Activated T-helper 1 cell treated with anti-CD3 and anti-CD28 coated beads, Interleukin-12 subunit alpha, Interleukin-12 subunit beta, Interleukin-2, Interleukin-4 antibody, amounts not matched to agents 30 ng/mL and 10 ng/mL and 1 ng/mL, durations not matched to agents 14 hours and 24 hours and 36 hours (primary cell): Measurements from ENCODE around the gene SPAG16. TPM values are rescaled to one million over a fixed set of nuclear protein-coding genes. Genes with fewer than 3 reads are reported as not detected.
"Not testable (repeated sequence)": the region's sequence is repeated elsewhere in the genome, so short reads cannot be mapped to it uniquely, and the experiment has no call there.

Source experiments
- DNase-seq: peaks from one replicate; pipeline ENCODE4 v3.0.0; 2021; ENCODE audit warnings: low spot score
- H3K27ac Mint-ChIP-seq: one replicate; pipeline ENCODE4 v1.8.0; 2021; ENCODE audit warnings: mild to moderate bottlenecking, mixed read lengths
- H3K27me3 Mint-ChIP-seq: one replicate; pipeline ENCODE4 v1.8.0; 2022; ENCODE audit warnings: mild to moderate bottlenecking, moderate library complexity, mixed read lengths; ENCODE audit not compliant: insufficient read depth
- H3K36me3 Mint-ChIP-seq: one replicate; pipeline ENCODE4 v1.8.0; 2021; ENCODE audit warnings: low read depth, mixed read lengths
- H3K4me1 Mint-ChIP-seq: one replicate; pipeline ENCODE4 v1.8.0; 2021; ENCODE audit warnings: low read depth, mixed read lengths
- H3K4me3 Mint-ChIP-seq: one replicate; pipeline ENCODE4 v1.8.0; 2021; ENCODE audit warnings: mild to moderate bottlenecking, moderate library complexity, mixed read lengths
- H3K9me3 Mint-ChIP-seq: one replicate; pipeline ENCODE4 v1.8.0; 2021; ENCODE audit warnings: mixed read lengths
- intact Hi-C: fragments of 100-400 bp; cut with micrococcal nuclease; formaldehyde crosslinking; loops from one replicate; pipeline ENCODE4 v1.15.1; 2024
- total RNA-seq: library from RNA; stranded (reverse); gene quantifications from 2 replicates; pipeline ENCODE4 v1.2.3, GENCODE V29; 2022

SPAG16 gene
- total RNA-seq, 1 donor from 2014 or later, result 7.3 TPM

GRCh38 chr2:213718411-213718810 lies 434.1 kb downstream of the SPAG16 start:
- H3K36me3 Mint-ChIP-seq, H3K4me3 Mint-ChIP-seq, H3K4me1 Mint-ChIP-seq, intact Hi-C loops, H3K9me3 Mint-ChIP-seq, H3K27me3 Mint-ChIP-seq, H3K27ac Mint-ChIP-seq, DNase-seq: not testable (repeated sequence)

GRCh38 chr2:213722565-213722964 lies 438.3 kb downstream of the SPAG16 start:
- peaks cover 4% of the 10 kb centered on the region for H3K9me3 Mint-ChIP-seq
- H3K27ac Mint-ChIP-seq, result no peak overlapping the region
- DNase-seq, result no peak
- no peaks in the 10 kb centered on the region for H3K36me3 Mint-ChIP-seq
- no peaks in the 10 kb centered on the region for H3K4me1 Mint-ChIP-seq
- no peak overlapping the region for H3K4me3 Mint-ChIP-seq
- H3K27me3 Mint-ChIP-seq, result no peaks in the 10 kb centered on the region
- intact Hi-C loops, result no loop called here

GRCh38 chr2:213723041-213723560 lies 438.8 kb downstream of the SPAG16 start:
- Mint-ChIP-seq H3K4me3 (no peak overlapping the region), H3K36me3 (no peaks in the 10 kb centered on the region), H3K9me3 (peaks cover 4% of the 10 kb centered on the region), H3K4me1 (no peaks in the 10 kb centered on the region), H3K27ac (no peak overlapping the region), H3K27me3 (no peaks in the 10 kb centered on the region)
- DNase-seq, result no peak
- intact Hi-C loops, result no loop called here

- H3K9me3 Mint-ChIP-seq, result peaks cover 4% of the 10 kb centered on the region
- no peaks in the 10 kb centered on the region for H3K4me1 Mint-ChIP-seq
- no peak overlapping the region for H3K4me3 Mint-ChIP-seq
- H3K27ac Mint-ChIP-seq, result no peak overlapping the region
- no peaks in the 10 kb centered on the region for H3K27me3 Mint-ChIP-seq
- intact Hi-C loops, result no loop called here
- H3K36me3 Mint-ChIP-seq, result no peaks in the 10 kb centered on the region
- DNase-seq, result no peak
Observed at GRCh38 chr2:213723707-213724106, 439.4 kb downstream of the SPAG16 start.

- intact Hi-C loops, result no loop called here
- H3K4me1 Mint-ChIP-seq, result no peaks in the 10 kb centered on the region
- H3K9me3 Mint-ChIP-seq, result no peaks in the 10 kb centered on the region
- H3K4me3 Mint-ChIP-seq, result no peak overlapping the region
- no peak overlapping the region for H3K27ac Mint-ChIP-seq
- DNase-seq, result no peak
- H3K27me3 Mint-ChIP-seq, result no peaks in the 10 kb centered on the region
- H3K36me3 Mint-ChIP-seq, result no peaks in the 10 kb centered on the region
Observed at GRCh38 chr2:213726101-213726500, 441.8 kb downstream of the SPAG16 start.

GRCh38 chr2:213733893-213734292 lies 449.6 kb downstream of the SPAG16 start:
- DNase-seq, result no peak
- H3K36me3 Mint-ChIP-seq, result no peaks in the 10 kb centered on the region
- H3K4me1 Mint-ChIP-seq, result no peaks in the 10 kb centered on the region
- intact Hi-C loops, result no loop called here
- no peak overlapping the region for H3K4me3 Mint-ChIP-seq
- H3K27me3 Mint-ChIP-seq, result no peaks in the 10 kb centered on the region
- H3K27ac Mint-ChIP-seq, result no peak overlapping the region
- H3K9me3 Mint-ChIP-seq, result no peaks in the 10 kb centered on the region

GRCh38 chr2:213740453-213740852 lies 456.2 kb downstream of the SPAG16 start:
- Mint-ChIP-seq H3K9me3 (no peaks in the 10 kb centered on the region), H3K27me3 (no peaks in the 10 kb centered on the region), H3K4me1 (no peaks in the 10 kb centered on the region), H3K27ac (no peak overlapping the region), H3K36me3 (no peaks in the 10 kb centered on the region), H3K4me3 (no peak overlapping the region)
- intact Hi-C loops, result no loop called here
- DNase-seq, result no peak

GRCh38 chr2:213751446-213751845 lies 467.2 kb downstream of the SPAG16 start:
- H3K27me3 Mint-ChIP-seq, result no peaks in the 10 kb centered on the region
- intact Hi-C loops, result no loop called here

GRCh38 chr2:213752575-213752974 lies 468.3 kb downstream of the SPAG16 start:
- no peak for DNase-seq
- Mint-ChIP-seq H3K4me3 (no peak overlapping the region), H3K9me3 (no peaks in the 10 kb centered on the region), H3K27ac (no peak overlapping the region), H3K27me3 (no peaks in the 10 kb centered on the region), H3K4me1 (no peaks in the 10 kb centered on the region), H3K36me3 (no peaks in the 10 kb centered on the region)
- intact Hi-C loops, result no loop called here

More at GRCh38 chr2:213751446-213751845, 467.2 kb downstream of the SPAG16 start:
- no peaks in the 10 kb centered on the region for H3K36me3 Mint-ChIP-seq
- H3K4me1 Mint-ChIP-seq, result no peaks in the 10 kb centered on the region
- no peak overlapping the region for H3K27ac Mint-ChIP-seq
- H3K4me3 Mint-ChIP-seq, result no peak overlapping the region
- no peak for DNase-seq
- H3K9me3 Mint-ChIP-seq, result no peaks in the 10 kb centered on the region

- Mint-ChIP-seq H3K27ac (no peak overlapping the region), H3K36me3 (no peaks in the 10 kb centered on the region), H3K27me3 (no peaks in the 10 kb centered on the region), H3K4me1 (no peaks in the 10 kb centered on the region), H3K4me3 (no peak overlapping the region), H3K9me3 (no peaks in the 10 kb centered on the region)
- intact Hi-C loops, result no loop called here
- DNase-seq, result no peak
Observed at GRCh38 chr2:213757525-213757924, 473.3 kb downstream of the SPAG16 start.

- H3K4me1 Mint-ChIP-seq, result no peaks in the 10 kb centered on the region
- no peak overlapping the region for H3K4me3 Mint-ChIP-seq
- no peak for DNase-seq
- no peaks in the 10 kb centered on the region for H3K36me3 Mint-ChIP-seq
- intact Hi-C loops, result no loop called here
- H3K27me3 Mint-ChIP-seq, result no peaks in the 10 kb centered on the region
- H3K9me3 Mint-ChIP-seq, result no peaks in the 10 kb centered on the region
- H3K27ac Mint-ChIP-seq, result no peak overlapping the region
Observed at GRCh38 chr2:213763354-213763753, 479.1 kb downstream of the SPAG16 start.

GRCh38 chr2:213763963-213764362 lies 479.7 kb downstream of the SPAG16 start:
- intact Hi-C loops, result no loop called here
- Mint-ChIP-seq H3K27ac (no peak overlapping the region), H3K4me1 (no peaks in the 10 kb centered on the region), H3K36me3 (no peaks in the 10 kb centered on the region), H3K4me3 (no peak overlapping the region), H3K9me3 (no peaks in the 10 kb centered on the region), H3K27me3 (no peaks in the 10 kb centered on the region)
- no peak for DNase-seq

GRCh38 chr2:213764849-213765248 lies 480.6 kb downstream of the SPAG16 start:
- Mint-ChIP-seq H3K27me3 (no peaks in the 10 kb centered on the region), H3K4me1 (no peaks in the 10 kb centered on the region), H3K9me3 (no peaks in the 10 kb centered on the region), H3K27ac (no peak overlapping the region), H3K4me3 (no peak overlapping the region), H3K36me3 (no peaks in the 10 kb centered on the region)
- intact Hi-C loops, result no loop called here
- DNase-seq, result no peak

- DNase-seq, result no peak
- intact Hi-C loops, result no loop called here
- Mint-ChIP-seq H3K36me3 (no peaks in the 10 kb centered on the region), H3K27me3 (no peaks in the 10 kb centered on the region), H3K4me1 (no peaks in the 10 kb centered on the region), H3K9me3 (no peaks in the 10 kb centered on the region), H3K4me3 (no peak overlapping the region), H3K27ac (no peak overlapping the region)
Observed at GRCh38 chr2:213766062-213766461, 481.8 kb downstream of the SPAG16 start.
